NB4 (cell line): ENCODE results near the gene ADM2.

Source experiments
- CTCF ChIP-seq: IDR thresholded peaks from one replicate; pipeline ENCODE4 v1.5.1; 2012; ENCODE audit warnings: low read depth, low read length
- MYC ChIP-seq: IDR thresholded peaks from 2 replicates; pipeline ENCODE4 v1.6.1; 2011; ENCODE audit warnings: low read depth, low read length

- TF ChIP-seq CTCF (no peak), MYC (no peak)
Observed at GRCh38 chr22:50528682-50529415, 47.5 kb downstream of the ADM2 start.
